ENCODE data around the gene DCAF11. TPM values are rescaled to one million over a fixed set of nuclear protein-coding genes. Genes with fewer than 3 reads are reported as not detected.

Gene DCAF11
- total and polyA plus RNA-seq, 2 of the 8 experiments (the other 6 are each of a cell fraction or from before 2014, with no cell fraction given), result 60.4 to 63.6 TPM

DNA sequence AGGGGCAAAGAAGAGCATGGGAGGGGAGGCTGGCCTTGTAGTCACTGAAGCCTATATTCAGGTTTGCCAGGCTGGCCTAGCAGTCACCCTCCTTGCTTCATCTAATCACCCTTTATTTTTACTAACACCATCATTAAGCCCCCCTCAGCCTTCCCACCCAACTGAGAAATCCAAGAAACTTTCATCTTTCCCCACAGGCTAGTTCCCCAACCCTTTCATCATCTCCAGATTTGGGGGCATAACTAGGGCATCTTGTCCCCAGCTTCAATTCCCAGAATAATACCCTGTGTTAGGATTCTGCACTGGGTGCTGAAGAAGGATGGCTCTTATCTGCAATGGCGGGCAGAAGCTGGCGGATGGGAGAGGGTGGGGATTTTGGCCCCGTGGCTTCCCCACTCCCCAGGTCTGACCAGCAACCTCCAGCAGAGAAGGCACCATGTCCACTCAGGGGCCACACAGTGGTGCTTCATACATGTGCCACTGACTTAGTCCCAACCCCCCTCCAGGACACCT, 13.5 kb upstream of the DCAF11 start (continued):
- TF ChIP-seq, protein P1, sequence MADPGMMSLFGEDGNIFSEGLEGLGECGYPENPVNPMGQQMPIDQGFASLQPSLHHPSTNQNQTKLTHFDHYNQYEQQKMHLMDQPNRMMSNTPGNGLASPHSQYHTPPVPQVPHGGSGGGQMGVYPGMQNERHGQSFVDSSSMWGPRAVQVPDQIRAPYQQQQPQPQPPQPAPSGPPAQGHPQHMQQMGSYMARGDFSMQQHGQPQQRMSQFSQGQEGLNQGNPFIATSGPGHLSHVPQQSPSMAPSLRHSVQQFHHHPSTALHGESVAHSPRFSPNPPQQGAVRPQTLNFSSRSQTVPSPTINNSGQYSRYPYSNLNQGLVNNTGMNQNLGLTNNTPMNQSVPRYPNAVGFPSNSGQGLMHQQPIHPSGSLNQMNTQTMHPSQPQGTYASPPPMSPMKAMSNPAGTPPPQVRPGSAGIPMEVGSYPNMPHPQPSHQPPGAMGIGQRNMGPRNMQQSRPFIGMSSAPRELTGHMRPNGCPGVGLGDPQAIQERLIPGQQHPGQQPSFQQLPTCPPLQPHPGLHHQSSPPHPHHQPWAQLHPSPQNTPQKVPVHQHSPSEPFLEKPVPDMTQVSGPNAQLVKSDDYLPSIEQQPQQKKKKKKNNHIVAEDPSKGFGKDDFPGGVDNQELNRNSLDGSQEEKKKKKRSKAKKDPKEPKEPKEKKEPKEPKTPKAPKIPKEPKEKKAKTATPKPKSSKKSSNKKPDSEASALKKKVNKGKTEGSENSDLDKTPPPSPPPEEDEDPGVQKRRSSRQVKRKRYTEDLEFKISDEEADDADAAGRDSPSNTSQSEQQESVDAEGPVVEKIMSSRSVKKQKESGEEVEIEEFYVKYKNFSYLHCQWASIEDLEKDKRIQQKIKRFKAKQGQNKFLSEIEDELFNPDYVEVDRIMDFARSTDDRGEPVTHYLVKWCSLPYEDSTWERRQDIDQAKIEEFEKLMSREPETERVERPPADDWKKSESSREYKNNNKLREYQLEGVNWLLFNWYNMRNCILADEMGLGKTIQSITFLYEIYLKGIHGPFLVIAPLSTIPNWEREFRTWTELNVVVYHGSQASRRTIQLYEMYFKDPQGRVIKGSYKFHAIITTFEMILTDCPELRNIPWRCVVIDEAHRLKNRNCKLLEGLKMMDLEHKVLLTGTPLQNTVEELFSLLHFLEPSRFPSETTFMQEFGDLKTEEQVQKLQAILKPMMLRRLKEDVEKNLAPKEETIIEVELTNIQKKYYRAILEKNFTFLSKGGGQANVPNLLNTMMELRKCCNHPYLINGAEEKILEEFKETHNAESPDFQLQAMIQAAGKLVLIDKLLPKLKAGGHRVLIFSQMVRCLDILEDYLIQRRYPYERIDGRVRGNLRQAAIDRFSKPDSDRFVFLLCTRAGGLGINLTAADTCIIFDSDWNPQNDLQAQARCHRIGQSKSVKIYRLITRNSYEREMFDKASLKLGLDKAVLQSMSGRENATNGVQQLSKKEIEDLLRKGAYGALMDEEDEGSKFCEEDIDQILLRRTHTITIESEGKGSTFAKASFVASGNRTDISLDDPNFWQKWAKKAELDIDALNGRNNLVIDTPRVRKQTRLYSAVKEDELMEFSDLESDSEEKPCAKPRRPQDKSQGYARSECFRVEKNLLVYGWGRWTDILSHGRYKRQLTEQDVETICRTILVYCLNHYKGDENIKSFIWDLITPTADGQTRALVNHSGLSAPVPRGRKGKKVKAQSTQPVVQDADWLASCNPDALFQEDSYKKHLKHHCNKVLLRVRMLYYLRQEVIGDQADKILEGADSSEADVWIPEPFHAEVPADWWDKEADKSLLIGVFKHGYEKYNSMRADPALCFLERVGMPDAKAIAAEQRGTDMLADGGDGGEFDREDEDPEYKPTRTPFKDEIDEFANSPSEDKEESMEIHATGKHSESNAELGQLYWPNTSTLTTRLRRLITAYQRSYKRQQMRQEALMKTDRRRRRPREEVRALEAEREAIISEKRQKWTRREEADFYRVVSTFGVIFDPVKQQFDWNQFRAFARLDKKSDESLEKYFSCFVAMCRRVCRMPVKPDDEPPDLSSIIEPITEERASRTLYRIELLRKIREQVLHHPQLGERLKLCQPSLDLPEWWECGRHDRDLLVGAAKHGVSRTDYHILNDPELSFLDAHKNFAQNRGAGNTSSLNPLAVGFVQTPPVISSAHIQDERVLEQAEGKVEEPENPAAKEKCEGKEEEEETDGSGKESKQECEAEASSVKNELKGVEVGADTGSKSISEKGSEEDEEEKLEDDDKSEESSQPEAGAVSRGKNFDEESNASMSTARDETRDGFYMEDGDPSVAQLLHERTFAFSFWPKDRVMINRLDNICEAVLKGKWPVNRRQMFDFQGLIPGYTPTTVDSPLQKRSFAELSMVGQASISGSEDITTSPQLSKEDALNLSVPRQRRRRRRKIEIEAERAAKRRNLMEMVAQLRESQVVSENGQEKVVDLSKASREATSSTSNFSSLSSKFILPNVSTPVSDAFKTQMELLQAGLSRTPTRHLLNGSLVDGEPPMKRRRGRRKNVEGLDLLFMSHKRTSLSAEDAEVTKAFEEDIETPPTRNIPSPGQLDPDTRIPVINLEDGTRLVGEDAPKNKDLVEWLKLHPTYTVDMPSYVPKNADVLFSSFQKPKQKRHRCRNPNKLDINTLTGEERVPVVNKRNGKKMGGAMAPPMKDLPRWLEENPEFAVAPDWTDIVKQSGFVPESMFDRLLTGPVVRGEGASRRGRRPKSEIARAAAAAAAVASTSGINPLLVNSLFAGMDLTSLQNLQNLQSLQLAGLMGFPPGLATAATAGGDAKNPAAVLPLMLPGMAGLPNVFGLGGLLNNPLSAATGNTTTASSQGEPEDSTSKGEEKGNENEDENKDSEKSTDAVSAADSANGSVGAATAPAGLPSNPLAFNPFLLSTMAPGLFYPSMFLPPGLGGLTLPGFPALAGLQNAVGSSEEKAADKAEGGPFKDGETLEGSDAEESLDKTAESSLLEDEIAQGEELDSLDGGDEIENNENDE (IDR thresholded peaks at IDR 0.05; ENCODE audit: insufficient replicate concordance, low read length), result no peak
- TF ChIP-seq GABPA (IDR thresholded peaks at IDR 0.05; ENCODE audit: borderline replicate concordance, insufficient read depth, low read length) (no peak), SIN3A (conservative IDR thresholded peaks at IDR 0.05 in 1 of 2, IDR thresholded peaks at IDR 0.05 in 1 of 2; ENCODE audit: low read depth in 1 of 2, low read length in 2 of 2) (no peak), BCL11A (IDR thresholded peaks at IDR 0.05; ENCODE audit: low read depth in 2 of 2, low read length in 2 of 2) (no peak), SP1 (IDR thresholded peaks at IDR 0.05; ENCODE audit: low read depth, low read length) (no peak)

Data from H1 (cell line).